Trophoblast cell (in vitro differentiated cells and primary cell): Measurements from ENCODE around the gene DDX5.

ENCODE experiments used
- DNase-seq, 2 donors: peaks; one replicate each; pipeline ENCODE4 v3.0.0-alpha.2; 2016
- H2AFZ ChIP-seq: 2 replicates; pipeline ENCODE4 v1.6.1; 2013; ENCODE audit warnings: low read length, moderate library complexity, mild to moderate bottlenecking; ENCODE audit not compliant: insufficient read depth, poor library complexity
- H2AK5ac ChIP-seq: 2 replicates; pipeline ENCODE4 v1.6.1; 2013; ENCODE audit warnings: mild to moderate bottlenecking, low read length
- H2BK120ac ChIP-seq: 2 replicates; pipeline ENCODE4 v1.6.1; 2013; ENCODE audit warnings: low read length, mild to moderate bottlenecking, moderate library complexity; ENCODE audit not compliant: insufficient read depth, poor library complexity
- H2BK12ac ChIP-seq: 2 replicates; pipeline ENCODE4 v1.6.1; 2013; ENCODE audit warnings: mild to moderate bottlenecking, low read length, moderate library complexity
- H2BK5ac ChIP-seq: 2 replicates; pipeline ENCODE4 v1.6.1; 2013; ENCODE audit warnings: low read length, low read depth, moderate library complexity, mild to moderate bottlenecking; ENCODE audit not compliant: poor library complexity
- H3K14ac ChIP-seq: 2 replicates; pipeline ENCODE4 v1.6.1; 2013; ENCODE audit warnings: mild to moderate bottlenecking, low read length
- H3K18ac ChIP-seq: 2 replicates; pipeline ENCODE4 v1.6.1; 2013; ENCODE audit warnings: mild to moderate bottlenecking, low read length
- H3K23ac ChIP-seq: 2 replicates; pipeline ENCODE4 v1.6.1; 2013; ENCODE audit warnings: low read length
- H3K27ac ChIP-seq: 2 replicates; pipeline ENCODE4 v1.5.1; 2013; ENCODE audit warnings: low read depth, mild to moderate bottlenecking, inconsistent platforms, low read length, moderate library complexity
- H3K27me3 ChIP-seq: 2 replicates; pipeline ENCODE4 v1.6.1; 2013; ENCODE audit warnings: inconsistent platforms, mild to moderate bottlenecking, low read length, moderate library complexity; ENCODE audit not compliant: insufficient read depth
- H3K36me3 ChIP-seq, 2 experiments: 1 replicate in 1 of 2; 2 replicates in 1 of 2; pipeline ENCODE4 v1.6.1; 2013; ENCODE audit warnings: low read length in 2 of 2, mild to moderate bottlenecking in 2 of 2, moderate library complexity in 1 of 2; ENCODE audit not compliant: insufficient read depth in 2 of 2, control insufficient read depth in 1 of 2
- H3K4ac ChIP-seq: 2 replicates; pipeline ENCODE4 v1.6.1; 2013; ENCODE audit warnings: low read depth, mild to moderate bottlenecking, low read length, moderate library complexity
- H3K4me1 ChIP-seq, 2 experiments: 1 replicate in 1 of 2; 2 replicates in 1 of 2; pipeline ENCODE4 v1.6.1; 2013; ENCODE audit warnings: low read length in 2 of 2, mild to moderate bottlenecking in 2 of 2, moderate library complexity in 1 of 2; ENCODE audit not compliant: insufficient read depth in 2 of 2, control insufficient read depth in 1 of 2
- H3K4me2 ChIP-seq: 2 replicates; pipeline ENCODE4 v1.6.1; 2013; ENCODE audit warnings: inconsistent platforms, mild to moderate bottlenecking, low read length, moderate library complexity
- H3K4me3 ChIP-seq: 2 replicates; pipeline ENCODE4 v1.5.1; 2013; ENCODE audit warnings: mild to moderate bottlenecking, low read depth, low read length, inconsistent platforms
- H3K79me1 ChIP-seq: one replicate; pipeline ENCODE4 v1.6.1; 2013; ENCODE audit warnings: low read length
- H3K79me2 ChIP-seq: 2 replicates; pipeline ENCODE4 v1.6.1; 2013; ENCODE audit warnings: low read length, mild to moderate bottlenecking; ENCODE audit not compliant: control insufficient read depth, insufficient read depth, poor library complexity
- H3K9ac ChIP-seq: 2 replicates; pipeline ENCODE4 v1.6.1; 2013; ENCODE audit warnings: mild to moderate bottlenecking, low read length
- H3K9me3 ChIP-seq: 2 replicates; pipeline ENCODE4 v1.6.1; 2013; ENCODE audit warnings: low read depth, mild to moderate bottlenecking, control low read depth, inconsistent platforms, low read length; ENCODE audit not compliant: insufficient read depth
- H4K12ac ChIP-seq: 2 replicates; pipeline ENCODE4 v1.6.1; 2013; ENCODE audit warnings: low read depth, mild to moderate bottlenecking, low read length, moderate library complexity
- H4K8ac ChIP-seq: 2 replicates; pipeline ENCODE4 v1.6.1; 2013; ENCODE audit warnings: low read depth, mild to moderate bottlenecking, low read length, moderate library complexity
- H4K91ac ChIP-seq: one replicate; pipeline ENCODE4 v1.6.1; 2013; ENCODE audit warnings: low read depth, mild to moderate bottlenecking, low read length, moderate library complexity
- WGBS: extraction: QIAGEN DNeasy Blood & Tissue Kit; methylation state at CpG from one replicate; pipeline ENCODE4 v1.1.7; 2013; ENCODE audit warnings: missing lambda C conversion rate; ENCODE audit not compliant: insufficient read length, insufficient coverage; ENCODE audit errors: extremely low coverage; 5-methylcytosine and 5-hydroxymethylcytosine counted together

Gene DDX5

GRCh38 chr17:64529221-64529620 is 23.1 kb upstream of the DDX5 start:
- H3K14ac ChIP-seq = no peak overlapping the region
- no peak overlapping the region for H4K12ac ChIP-seq
- no peaks in the 10 kb centered on the region for H3K79me2 ChIP-seq
- no peak overlapping the region for H2BK120ac ChIP-seq
- no peak overlapping the region for H3K4ac ChIP-seq
- no peaks in the 10 kb centered on the region for H3K27me3 ChIP-seq
- no peak overlapping the region for H3K4me3 ChIP-seq
- no peak for DNase-seq
- H3K27ac ChIP-seq = no peak overlapping the region
- no CpG with 5 or more reads among the region's 5 CpGs for WGBS
- no peak overlapping the region for H2BK12ac ChIP-seq
- no peaks in the 10 kb centered on the region for H3K4me1 ChIP-seq
- H3K4me2 ChIP-seq = no peak overlapping the region
- H2BK5ac ChIP-seq = no peak overlapping the region
- H3K36me3 ChIP-seq = peaks cover 32 to 49% of the 10 kb centered on the region in 2 experiments
- H3K23ac ChIP-seq = no peak overlapping the region
- no peaks in the 10 kb centered on the region for H3K79me1 ChIP-seq
- H4K91ac ChIP-seq = no peak overlapping the region
- H3K9me3 ChIP-seq = no peaks in the 10 kb centered on the region
- no peak overlapping the region for H2AK5ac ChIP-seq
- no peak overlapping the region for H4K8ac ChIP-seq
- no peak overlapping the region for H3K18ac ChIP-seq
- H3K9ac ChIP-seq = no peak overlapping the region
- no peak overlapping the region for H2AFZ ChIP-seq

DNA sequence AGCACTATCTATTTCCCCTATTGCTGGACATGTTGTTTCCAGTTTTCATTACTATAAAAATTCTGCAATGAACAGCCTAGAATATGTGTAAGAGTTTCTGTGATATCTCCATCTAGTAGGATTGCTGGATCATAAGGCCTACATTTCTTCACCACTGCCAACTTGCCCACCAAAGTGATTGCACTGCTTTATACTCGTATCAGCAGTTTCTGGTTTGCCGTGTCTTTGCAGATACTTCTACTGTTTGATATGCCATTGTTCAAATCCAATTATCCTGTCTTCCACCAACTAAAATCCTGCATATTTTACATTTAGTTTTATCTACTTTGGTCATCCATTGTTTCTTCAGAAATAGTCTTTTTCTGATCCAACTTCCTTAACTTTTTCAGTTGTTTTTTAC is 21.8 kb upstream of the DDX5 start:
- Histone ChIP-seq H3K14ac (no peak overlapping the region), H3K18ac (no peak overlapping the region), H2AK5ac (no peak overlapping the region), H2BK120ac (no peak overlapping the region), H4K8ac (no peak overlapping the region), H4K91ac (no peak overlapping the region), H3K36me3 (peaks cover 29 to 42% of the 10 kb centered on the region in 2 experiments), H2AFZ (no peak overlapping the region), H3K79me2 (no peaks in the 10 kb centered on the region), H3K79me1 (no peaks in the 10 kb centered on the region), H2BK12ac (no peak overlapping the region), H3K23ac (no peak overlapping the region), H3K4ac (no peak overlapping the region), H3K4me1 (no peaks in the 10 kb centered on the region), H3K4me2 (no peak overlapping the region), H3K27me3 (no peaks in the 10 kb centered on the region), H3K4me3 (no peak overlapping the region), H4K12ac (no peak overlapping the region), H3K9me3 (no peaks in the 10 kb centered on the region), H2BK5ac (no peak overlapping the region), H3K27ac (no peak overlapping the region), H3K9ac (no peak overlapping the region)
- DNase-seq = no peak
- WGBS = no CpG with 5 or more reads among the region's 2 CpGs

DNA sequence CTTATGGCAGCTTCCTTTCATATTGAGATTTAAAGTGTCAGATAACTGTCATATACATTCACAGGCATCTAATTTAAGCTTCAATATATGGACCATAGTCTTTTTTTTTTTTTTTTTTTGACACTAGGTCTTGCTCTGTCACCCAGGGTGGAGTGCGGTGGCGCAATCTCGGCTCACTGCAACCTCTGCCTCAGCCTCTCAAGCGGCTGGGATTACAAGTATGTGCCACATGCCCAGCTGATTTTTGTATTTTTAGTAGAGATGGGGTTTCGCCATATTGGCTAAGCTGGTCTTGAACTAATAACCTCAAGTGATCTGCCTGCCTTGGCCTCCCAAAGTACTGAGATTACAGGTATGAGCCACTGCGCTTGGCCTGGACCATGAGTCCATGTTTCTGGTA is 14.3 kb upstream of the DDX5 start:
- Histone ChIP-seq H3K23ac (no peak overlapping the region), H3K79me2 (no peaks in the 10 kb centered on the region), H3K79me1 (no peaks in the 10 kb centered on the region), H2BK5ac (no peak overlapping the region), H4K12ac (no peak overlapping the region), H2AFZ (no peak overlapping the region), H3K4me3 (no peak overlapping the region), H3K9ac (no peak overlapping the region), H2AK5ac (no peak overlapping the region), H3K9me3 (no peaks in the 10 kb centered on the region), H4K8ac (no peak overlapping the region), H3K27ac (no peak overlapping the region), H4K91ac (no peak overlapping the region), H3K36me3 (peaks cover 30 to 37% of the 10 kb centered on the region in 2 experiments), H3K27me3 (no peaks in the 10 kb centered on the region), H2BK12ac (no peak overlapping the region), H3K4me1 (no peaks in the 10 kb centered on the region), H2BK120ac (no peak overlapping the region), H3K14ac (no peak overlapping the region), H3K18ac (no peak overlapping the region), H3K4ac (no peak overlapping the region), H3K4me2 (no peak overlapping the region)
- DNase-seq = no peak
- WGBS = no CpG with 5 or more reads among the region's 6 CpGs

- no peak overlapping the region for H4K12ac ChIP-seq
These were observed 13.5 kb upstream of the DDX5 start for GRCh38 chr17:64519601-64520000.

More at GRCh38 chr17:64519601-64520000, 13.5 kb upstream of the DDX5 start:
- Histone ChIP-seq H3K4ac (no peak overlapping the region), H3K27ac (no peak overlapping the region), H3K9me3 (no peaks in the 10 kb centered on the region), H3K23ac (no peak overlapping the region), H2AK5ac (no peak overlapping the region), H3K9ac (no peak overlapping the region), H2BK5ac (no peak overlapping the region), H4K91ac (no peak overlapping the region), H3K27me3 (no peaks in the 10 kb centered on the region), H2BK120ac (no peak overlapping the region), H3K36me3 (peaks cover 26 to 35% of the 10 kb centered on the region in 2 experiments), H3K14ac (no peak overlapping the region), H2AFZ (no peak overlapping the region), H4K8ac (no peak overlapping the region), H3K4me2 (no peak overlapping the region), H3K79me1 (no peaks in the 10 kb centered on the region), H3K18ac (no peak overlapping the region), H3K79me2 (no peaks in the 10 kb centered on the region), H3K4me1 (no peaks in the 10 kb centered on the region), H3K4me3 (no peak overlapping the region), H2BK12ac (no peak overlapping the region)
- no peak for DNase-seq
- WGBS = no CpG with 5 or more reads among the region's 6 CpGs
